ENCODE data around the gene ZNF581.

ZNF581 gene

GRCh38 chr19:55643003-55643886 lies at the start of gene ZNF581:
ZNF581 (plus strand) TSS chr19:55643649; CDS start chr19:55644572, 923 bp downstream.
- H3K4me3 ChIP-seq (ENCODE audit: low read depth, low read length) = peak within 1 kb of the TSS; percentile 80
- no peak for TF ChIP-seq CTCF (IDR thresholded peaks at IDR 0.05; ENCODE audit: borderline replicate concordance, insufficient read depth, low read depth, low read length)

- H3K4me3 ChIP-seq (ENCODE audit: low read depth, low read length) = no peak overlapping the region
- no peak for TF ChIP-seq CTCF (IDR thresholded peaks at IDR 0.05; ENCODE audit: borderline replicate concordance, insufficient read depth, low read depth, low read length)
Observed at GRCh38 chr19:55594996-55595545, 48.4 kb upstream of the ZNF581 start.

GRCh38 chr19:55596304-55596703 lies 47.1 kb upstream of the ZNF581 start:
- TF ChIP-seq CTCF (IDR thresholded peaks at IDR 0.05; ENCODE audit: borderline replicate concordance, insufficient read depth, low read depth, low read length) = no peak
- no peak overlapping the region for H3K4me3 ChIP-seq (ENCODE audit: low read depth, low read length)

- H3K4me3 ChIP-seq (ENCODE audit: low read depth, low read length) = no peak overlapping the region
- TF ChIP-seq CTCF (IDR thresholded peaks at IDR 0.05; ENCODE audit: borderline replicate concordance, insufficient read depth, low read depth, low read length) = no peak
Observed at GRCh38 chr19:55597501-55597921, 45.9 kb upstream of the ZNF581 start.

- no peak for TF ChIP-seq CTCF (IDR thresholded peaks at IDR 0.05; ENCODE audit: borderline replicate concordance, insufficient read depth, low read depth, low read length)
- H3K4me3 ChIP-seq (ENCODE audit: low read depth, low read length) = no peak overlapping the region
Observed at GRCh38 chr19:55598034-55598433, 45.4 kb upstream of the ZNF581 start.

GRCh38 chr19:55598719-55599467 lies 44.6 kb upstream of the ZNF581 start:
- H3K4me3 ChIP-seq (ENCODE audit: low read depth, low read length) = peak overlapping the region; percentile 95
- no peak for TF ChIP-seq CTCF (IDR thresholded peaks at IDR 0.05; ENCODE audit: borderline replicate concordance, insufficient read depth, low read depth, low read length)

Measured in GM12875 (cell line).